B cell (primary cell): ENCODE results near the gene CWC27. TPM values are rescaled to one million over a fixed set of nuclear protein-coding genes. Genes with fewer than 3 reads are reported as not detected.
A peak's percentile ranks its signal among the peaks of the same experiment; 100 is the strongest.

Experiments used
- ATAC-seq: fragments of 200-7000 bp; cut with Tn5 transposase; one replicate; pipeline ENCODE4 v1.10.0; 2021; ENCODE audit warnings: low read depth, mild to moderate bottlenecking, moderate number of reproducible peaks, moderate library complexity
- CTCF ChIA-PET: fragments of 350-600 bp; sonication (Branson Sonifier 250); formaldehyde crosslinking; loops from one replicate; lab custom pipeline; 2021; ENCODE audit warnings: antibody characterized with exemption, inconsistent platforms; lab: Charles Lee
- POLR2A ChIA-PET: fragments of 350-600 bp; sonication (Branson Sonifier 250); formaldehyde crosslinking; loops from one replicate; lab custom pipeline; 2021; ENCODE audit warnings: antibody characterized with exemption; lab: Charles Lee
- DNase-seq: peaks from one replicate; pipeline ENCODE4 v3.0.0; 2013
- H2AFZ ChIP-seq: 2 replicates; pipeline ENCODE4 v1.6.1; 2012; ENCODE audit warnings: mild to moderate bottlenecking, low read depth, low read length; ENCODE audit not compliant: insufficient read depth, poor library complexity, severe bottlenecking
- H3K27ac ChIP-seq, 2 donors: 1 replicate in 1 of 2; 2 replicates in 1 of 2; pipeline ENCODE4 v1.5.1; 2012 to 2013; ENCODE audit warnings: low read length in 2 of 2, mild to moderate bottlenecking in 2 of 2, moderate library complexity in 1 of 2
- H3K27me3 ChIP-seq, 4 experiments: fragments of 200-600 bp in 1 of 4; sonication (generic) in 1 of 4; replicated peaks in 1 of 4; 1 replicate in 2 of 4; 2 replicates in 2 of 4; pipeline versions ENCODE4 v1.6.1 to v1.7.0; 2013 to 2016; ENCODE audit warnings: low read length in 3 of 4, mild to moderate bottlenecking in 2 of 4, mixed read lengths in 1 of 4, moderate library complexity in 1 of 4; ENCODE audit not compliant: insufficient read depth in 4 of 4, control insufficient read depth in 3 of 4; ENCODE audit errors: control extremely low read depth in 1 of 4
- H3K36me3 ChIP-seq, 2 experiments: replicated peaks in 1 of 2; 1 replicate in 1 of 2; 2 replicates in 1 of 2; pipeline versions ENCODE4 v1.6.1 to v1.7.1; 2013; ENCODE audit warnings: low read length in 1 of 2; ENCODE audit not compliant: insufficient read depth in 2 of 2, control insufficient read depth in 1 of 2; ENCODE audit errors: control extremely low read depth in 1 of 2, extremely low read depth in 1 of 2
- H3K4me1 ChIP-seq, 2 donors: fragments of 200-600 bp in 1 of 2; sonication (generic) in 1 of 2; 1 replicate in 1 of 2; 2 replicates in 1 of 2; pipeline versions ENCODE4 v1.5.1 to v1.6.1; 2013 to 2017; ENCODE audit warnings: low read length in 2 of 2; ENCODE audit not compliant: control insufficient read depth in 2 of 2, insufficient read depth in 2 of 2
- H3K4me2 ChIP-seq: replicated peaks from 2 replicates; pipeline ENCODE3; 2012; ENCODE audit warnings: mild to moderate bottlenecking, low read depth, low read length; ENCODE audit not compliant: poor library complexity, severe bottlenecking
- H3K4me3 ChIP-seq, 5 experiments: fragments of 200-600 bp in 1 of 5; sonication (generic) in 1 of 5; 1 replicate in 3 of 5; 2 replicates in 2 of 5; pipeline versions ENCODE4 v1.5.1 to v1.7.0; 2011 to 2016; ENCODE audit warnings: low read length in 4 of 5, mild to moderate bottlenecking in 4 of 5, low read depth in 2 of 5, control low read depth in 1 of 5, moderate library complexity in 1 of 5; ENCODE audit not compliant: insufficient read depth in 1 of 5; ENCODE audit errors: control extremely low read depth in 1 of 5, extremely low read depth in 1 of 5
- H3K79me2 ChIP-seq: fragments of 200-600 bp; sonication (generic); one replicate; pipeline ENCODE4 v1.6.0; 2016; ENCODE audit warnings: low read length; ENCODE audit not compliant: control insufficient read depth, insufficient read depth
- H3K9ac ChIP-seq: fragments of 200-600 bp; sonication (generic); 2 replicates; pipeline ENCODE4 v1.6.1; 2017; ENCODE audit warnings: mild to moderate bottlenecking, low read length, moderate library complexity
- H3K9me3 ChIP-seq, 3 donors: one replicate each; pipeline versions ENCODE4 v1.6.1 to v1.7.1; 2013; ENCODE audit warnings: low read length in 2 of 3; ENCODE audit not compliant: control insufficient read depth in 2 of 3, insufficient read depth in 1 of 3; ENCODE audit errors: control extremely low read depth in 1 of 3
- H4K20me1 ChIP-seq: 2 replicates; pipeline ENCODE4 v1.6.0; 2012; ENCODE audit warnings: mild to moderate bottlenecking, low read length; ENCODE audit not compliant: insufficient read depth, control insufficient read depth, poor library complexity, severe bottlenecking
- H3K27ac Mint-ChIP-seq: one replicate; pipeline ENCODE4 v1.8.0; 2021; ENCODE audit warnings: mixed read lengths
- H3K27me3 Mint-ChIP-seq: one replicate; pipeline ENCODE4 v1.8.0; 2021; ENCODE audit warnings: mixed read lengths
- H3K4me1 Mint-ChIP-seq: one replicate; pipeline ENCODE4 v1.8.0; 2021; ENCODE audit warnings: mixed read lengths
- H3K4me3 Mint-ChIP-seq: one replicate; pipeline ENCODE4 v1.8.0; 2021; ENCODE audit warnings: mixed read lengths
- H3K9me3 Mint-ChIP-seq: one replicate; pipeline ENCODE4 v1.8.0; 2022; ENCODE audit warnings: mixed read lengths; ENCODE audit not compliant: insufficient read depth
- CTCF ChIP-seq: fragments of 200-600 bp; IDR thresholded peaks from one replicate; pipeline ENCODE4 v1.8.0; 2022; ENCODE audit warnings: antibody characterized with exemption, mild to moderate bottlenecking
- EZH2 ChIP-seq: IDR thresholded peaks from 2 replicates; pipeline ENCODE4 v1.6.1; 2012; ENCODE audit warnings: borderline replicate concordance, low read depth, mild to moderate bottlenecking, moderate library complexity, low read length; ENCODE audit not compliant: insufficient read depth, poor library complexity, severe bottlenecking
- WGBS: methylation state at CpG from one replicate; pipeline ENCODE4 v1.1.5; 2013; ENCODE audit warnings: missing lambda C conversion rate; ENCODE audit not compliant: insufficient coverage; 5-methylcytosine and 5-hydroxymethylcytosine counted together
- intact Hi-C: fragments of 100-400 bp; cut with micrococcal nuclease; formaldehyde crosslinking; loops from one replicate; pipeline ENCODE4 v1.10.0; 2022
- polyA plus RNA-seq: library from polyadenylated mRNA; depleted of rRNA; stranded (reverse); fragments of >200 nt; gene quantifications from 2 replicates; pipeline ENCODE4 v1.2.3, GENCODE V29; 2012
- total RNA-seq, 2 donors: library from RNA; stranded (reverse); fragments of 120-200 nt in 1 of 2; gene quantifications; 1 replicate in 1 of 2; 2 replicates in 1 of 2; pipeline versions ENCODE4 v1.2.3 to v1.2.4, GENCODE V29; 2013 to 2022

CWC27 gene
- total and polyA plus RNA-seq, 2 donors (not counting 1 experiment from before 2014, with no cell fraction given): 6.6 to 30.5 TPM

DNA sequence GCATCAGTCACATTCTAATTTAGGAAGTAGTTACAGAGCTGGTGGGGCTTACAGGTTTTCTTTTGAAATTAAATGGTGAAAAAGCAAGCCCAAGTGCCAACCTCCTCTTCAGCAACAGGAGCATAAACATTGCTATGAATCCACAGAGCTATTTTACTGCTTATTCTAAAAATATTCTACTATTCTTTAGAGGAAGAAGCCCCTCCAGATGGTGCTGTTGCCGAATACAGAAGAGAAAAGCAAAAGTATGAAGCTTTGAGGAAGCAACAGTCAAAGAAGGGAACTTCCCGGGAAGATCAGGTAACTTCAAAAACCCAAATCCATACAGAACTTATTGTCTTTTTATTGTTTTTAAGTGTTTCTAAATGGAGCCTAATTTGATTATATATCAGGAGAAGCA is 202.8 kb downstream of the CWC27 start:
- peaks cover 1% of the 10 kb centered on the region for H3K4me1 Mint-ChIP-seq
- no peaks in the 10 kb centered on the region for H3K9me3 Mint-ChIP-seq
- Histone ChIP-seq H3K4me3 (no peak overlapping the region), H3K79me2 (no peaks in the 10 kb centered on the region), H3K27ac (no peak overlapping the region), H4K20me1 (no peaks in the 10 kb centered on the region), H2AFZ (no peak overlapping the region), H3K9me3 (peaks cover 0 to 3% (median 0%) of the 10 kb centered on the region in 3 donors), H3K9ac (no peak overlapping the region), H3K36me3 (peaks cover 0 to 8% of the 10 kb centered on the region in 2 experiments), H3K4me2 (no peak overlapping the region), H3K4me1 (no peaks in the 10 kb centered on the region), H3K27me3 (no peaks in the 10 kb centered on the region)
- ATAC-seq (no peak), DNase-seq (peak; percentile 28)
- no peak for TF ChIP-seq EZH2
- TF ChIP-seq CTCF: peak; percentile 13
- H3K4me3 Mint-ChIP-seq: no peak overlapping the region
- intact Hi-C loops: loop anchor here (10.0 kb wide), 1 partner anchor 103 kb away; no protein-coding TSS in a partner anchor
- ChIA-PET CTCF (interaction anchor here (0.5 to 1.9 kb wide), 7 partner anchors 11 to 512 kb away, joined by 3 to 27 read pairs (median 4); partner anchors contain the start of gene ADAMTS6), POLR2A (no interaction called here)
- no CpG with 5 or more reads among the region's 2 CpGs for WGBS
- no peak overlapping the region for H3K27ac Mint-ChIP-seq
- H3K27me3 Mint-ChIP-seq: no peaks in the 10 kb centered on the region

GRCh38 chr5:64971990-64972389 is 203.3 kb downstream of the CWC27 start:
- H3K4me3 Mint-ChIP-seq: no peak overlapping the region
- Histone ChIP-seq H3K27ac (no peak overlapping the region), H4K20me1 (no peaks in the 10 kb centered on the region), H3K9me3 (peaks cover 0 to 3% (median 0%) of the 10 kb centered on the region in 3 donors), H3K4me3 (no peak overlapping the region), H3K4me1 (no peaks in the 10 kb centered on the region), H3K27me3 (no peaks in the 10 kb centered on the region), H3K4me2 (no peak overlapping the region), H3K9ac (no peak overlapping the region), H2AFZ (no peak overlapping the region), H3K79me2 (no peaks in the 10 kb centered on the region), H3K36me3 (peaks cover 0 to 8% of the 10 kb centered on the region in 2 experiments)
- ChIA-PET POLR2A (no interaction called here), CTCF (interaction anchor here (0.5 to 1.9 kb wide), 6 partner anchors 12 to 511 kb away, joined by 3 to 27 read pairs (median 4); partner anchors contain the start of gene ADAMTS6)
- intact Hi-C loops: loop anchor here (10.0 kb wide), 1 partner anchor 103 kb away; no protein-coding TSS in a partner anchor
- ATAC-seq (no peak), DNase-seq (no peak)
- H3K27me3 Mint-ChIP-seq: no peaks in the 10 kb centered on the region
- H3K27ac Mint-ChIP-seq: no peak overlapping the region
- H3K4me1 Mint-ChIP-seq: peaks cover 1% of the 10 kb centered on the region
- WGBS: no CpG with 5 or more reads among the region's 3 CpGs
- no peaks in the 10 kb centered on the region for H3K9me3 Mint-ChIP-seq
- TF ChIP-seq EZH2 (no peak), CTCF (no peak)
